Cerebellar nuclear complex (tissue), 1 donor: Measurements from ENCODE around the gene PRKD1.
"Not testable (repeated sequence)": the region's sequence is repeated elsewhere in the genome, so short reads cannot be mapped to it uniquely, and the experiment has no call there.

Experiments
- DNase-seq, 2 experiments: peaks; one replicate each; lab custom pipeline; 2025; lab: John Stamatoyannopoulos, UW

The PRKD1 gene

GRCh38 chr14:29900609-29901350 lies 26.9 kb downstream of the PRKD1 start:
- DNase-seq, result no peak

GRCh38 chr14:29898470-29898869 lies 29.2 kb downstream of the PRKD1 start:
- no peak for DNase-seq

GRCh38 chr14:29897181-29897580 lies 30.5 kb downstream of the PRKD1 start:
- no peak for DNase-seq

GRCh38 chr14:29896354-29896821 lies 31.3 kb downstream of the PRKD1 start:
- DNase-seq, result no peak

- no peak for DNase-seq
These were observed 32.0 kb downstream of the PRKD1 start for GRCh38 chr14:29895591-29896083.

GRCh38 chr14:29893989-29894388 lies 33.7 kb downstream of the PRKD1 start:
- no peak for DNase-seq

- DNase-seq, result no peak
These were observed 35.3 kb downstream of the PRKD1 start for GRCh38 chr14:29892327-29892726.

- no peak for DNase-seq
These were observed 41.7 kb downstream of the PRKD1 start for GRCh38 chr14:29885988-29886387.

GRCh38 chr14:29868000-29868399 lies 59.6 kb downstream of the PRKD1 start:
- no peak for DNase-seq

- DNase-seq, result no peak
These were observed 62.3 kb downstream of the PRKD1 start for GRCh38 chr14:29865299-29865698.

GRCh38 chr14:29861996-29862395 lies 65.7 kb downstream of the PRKD1 start:
- no peak for DNase-seq

GRCh38 chr14:29858299-29858698 lies 69.3 kb downstream of the PRKD1 start:
- no peak for DNase-seq

GRCh38 chr14:29857551-29857950 lies 70.1 kb downstream of the PRKD1 start:
- DNase-seq, result no peak

GRCh38 chr14:29856516-29856915 lies 71.1 kb downstream of the PRKD1 start:
- DNase-seq, result no peak

- DNase-seq, result not testable (repeated sequence)
These were observed 74.0 kb downstream of the PRKD1 start for GRCh38 chr14:29853691-29854090.

GRCh38 chr14:29853272-29853671 lies 74.4 kb downstream of the PRKD1 start:
- DNase-seq, result no peak

- no peak for DNase-seq
These were observed 76.2 kb downstream of the PRKD1 start for GRCh38 chr14:29851397-29851796.

GRCh38 chr14:29847056-29847380 lies 80.6 kb downstream of the PRKD1 start:
- DNase-seq, result no peak

GRCh38 chr14:29846339-29847055 lies 81.2 kb downstream of the PRKD1 start:
- no peak for DNase-seq

- DNase-seq, result no peak
These were observed 83.7 kb downstream of the PRKD1 start for GRCh38 chr14:29843981-29844380.

GRCh38 chr14:29842228-29842627 lies 85.4 kb downstream of the PRKD1 start:
- no peak for DNase-seq

- not testable (repeated sequence) for DNase-seq
These were observed 87.2 kb downstream of the PRKD1 start for GRCh38 chr14:29840369-29840892.

GRCh38 chr14:29839691-29840090 lies 88.0 kb downstream of the PRKD1 start:
- not testable (repeated sequence) for DNase-seq
